Esophagus muscularis mucosa (tissue), 4 donors: ENCODE data around the gene HSD3B2. TPM values are rescaled to one million over a fixed set of nuclear protein-coding genes. Genes with fewer than 3 reads are reported as not detected.
A peak's percentile ranks its signal among the peaks of the same experiment; 100 is the strongest.

Experiments
- DNase-seq: peaks from one replicate; pipeline ENCODE4 v3.0.0-alpha.2; 2017; ENCODE audit errors: extremely low spot score
- H3K27ac ChIP-seq, 4 donors: fragments of 200-600 bp; sonication (generic); replicated peaks in 1 of 4; 1 replicate in 3 of 4; 2 replicates in 1 of 4; pipeline ENCODE4 v1.5.1; 2016 to 2019; ENCODE audit warnings: mild to moderate bottlenecking in 1 of 4
- H3K27me3 ChIP-seq, 4 donors: fragments of 200-600 bp; sonication (generic); one replicate each; pipeline versions ENCODE4 v1.5.1 to v1.6.0; 2016 to 2019
- H3K36me3 ChIP-seq, 4 donors: fragments of 200-600 bp; sonication (generic); one replicate each; pipeline ENCODE4 v1.5.1; 2016 to 2019
- H3K4me1 ChIP-seq, 4 donors: fragments of 200-600 bp; sonication (generic); one replicate each; pipeline ENCODE4 v1.5.1; 2016 to 2019
- H3K4me3 ChIP-seq, 4 donors: fragments of 200-600 bp; sonication (generic); 1 replicate in 2 of 4; 2 replicates in 2 of 4; pipeline ENCODE4 v1.5.1; 2016 to 2019; ENCODE audit warnings: mild to moderate bottlenecking in 4 of 4, moderate library complexity in 1 of 4
- H3K9me3 ChIP-seq, 4 donors: fragments of 200-600 bp; sonication (generic); 1 replicate in 3 of 4; 2 replicates in 1 of 4; pipeline ENCODE4 v1.5.1; 2016 to 2019
- CTCF ChIP-seq, 3 experiments: fragments of 200-600 bp in 2 of 3; fragments of 450-650 bp in 1 of 3; sonication (generic) in 2 of 3; IDR thresholded peaks; one replicate each; pipeline ENCODE4 v1.5.1; 2017 to 2019; ENCODE audit warnings: antibody characterized with exemption in 3 of 3, mild to moderate bottlenecking in 2 of 3, moderate library complexity in 1 of 3
- EP300 ChIP-seq: sonication (generic); formaldehyde crosslinking; IDR thresholded peaks from one replicate; pipeline ENCODE4 v1.6.1; 2017; ENCODE audit warnings: antibody characterized with exemption
- POLR2A ChIP-seq: fragments of 450-650 bp; IDR thresholded peaks from one replicate; pipeline ENCODE4 v1.6.1; 2017; ENCODE audit warnings: antibody characterized with exemption, moderate library complexity, mild to moderate bottlenecking, low read depth
- POLR2AphosphoS5 ChIP-seq, 2 donors: sonication (generic); formaldehyde crosslinking; IDR thresholded peaks; one replicate each; pipeline ENCODE4 v1.6.1; 2017; ENCODE audit warnings: antibody characterized with exemption in 2 of 2
- WGBS: methylation state at CpG from one replicate; pipeline ENCODE4 v1.1.5; 2018; 5-methylcytosine and 5-hydroxymethylcytosine counted together
- intact Hi-C: fragments of 100-400 bp; cut with DNase I; formaldehyde crosslinking; loops from one replicate; pipeline ENCODE4 v1.15.1; 2023
- total RNA-seq, 4 donors: library from RNA; depleted of rRNA; stranded (reverse); fragments of >200 nt; gene quantifications; one replicate each; pipeline versions ENCODE4 v1.1.0 to v1.2.1, GENCODE V29; 2016

Gene HSD3B2
- total RNA-seq, result not detected

DNA sequence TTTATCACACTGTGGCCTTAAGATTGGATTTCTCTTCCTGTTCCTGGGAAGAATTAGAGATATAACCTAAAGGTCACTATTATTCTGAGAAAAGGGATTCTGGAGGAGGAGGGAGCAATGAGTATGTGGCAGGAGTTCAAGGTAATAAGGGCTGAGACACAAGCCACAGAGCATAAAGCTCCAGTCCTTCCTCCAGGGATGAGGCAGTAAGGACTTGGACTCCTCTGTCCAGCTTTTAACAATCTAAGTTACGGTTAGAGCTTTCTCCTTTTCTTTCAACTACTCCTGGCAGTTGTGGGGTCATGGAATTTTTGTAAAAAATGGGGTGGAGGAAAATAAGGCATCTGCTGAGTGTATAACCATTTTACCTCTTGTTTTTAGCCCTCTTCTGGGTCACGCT lies at the start of gene HSD3B2:
HSD3B2 (plus strand) TSS at position 201 of the 400 bp plus-strand sequence. CDS start 270 bp downstream, outside the sequence.
- Histone ChIP-seq H3K36me3 (no peaks in the 10 kb centered on the region), H3K27me3 (no peaks in the 10 kb centered on the region), H3K4me1 (no peaks in the 10 kb centered on the region), H3K27ac (no peak within 1 kb of the TSS), H3K9me3 (no peaks in the 10 kb centered on the region), H3K4me3 (no peak within 1 kb of the TSS)
- intact Hi-C loops, result no loop called here
- WGBS, result 82% methylated on average over 2 of the region's 2 CpGs
- no peak for DNase-seq
- TF ChIP-seq EP300 (no peak), POLR2A (no peak), POLR2AphosphoS5 (IDR thresholded peaks at IDR 0.05) (no peak), CTCF (IDR thresholded peaks at IDR 0.05) (no peak)

DNA sequence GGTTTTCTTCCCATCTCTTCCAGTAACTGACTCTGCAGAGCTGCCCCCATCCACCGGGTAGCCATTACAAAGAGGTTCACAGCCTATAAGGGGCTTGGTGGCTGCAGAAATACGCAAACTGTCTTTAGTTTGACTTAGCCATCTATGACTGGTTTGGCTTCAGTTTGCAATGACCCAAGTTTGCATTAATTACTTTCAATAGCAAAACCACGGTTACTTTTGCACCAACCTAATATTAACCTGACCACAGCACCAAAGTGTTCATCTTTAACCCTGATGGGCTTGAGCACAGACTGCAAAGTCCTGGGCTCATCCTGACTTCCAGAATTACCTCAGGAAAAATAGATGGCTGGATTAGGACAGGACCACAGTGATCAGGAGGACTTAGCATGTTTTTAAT lies 48.5 kb upstream of the HSD3B2 start:
- no peaks in the 10 kb centered on the region for H3K4me1 ChIP-seq

DNA sequence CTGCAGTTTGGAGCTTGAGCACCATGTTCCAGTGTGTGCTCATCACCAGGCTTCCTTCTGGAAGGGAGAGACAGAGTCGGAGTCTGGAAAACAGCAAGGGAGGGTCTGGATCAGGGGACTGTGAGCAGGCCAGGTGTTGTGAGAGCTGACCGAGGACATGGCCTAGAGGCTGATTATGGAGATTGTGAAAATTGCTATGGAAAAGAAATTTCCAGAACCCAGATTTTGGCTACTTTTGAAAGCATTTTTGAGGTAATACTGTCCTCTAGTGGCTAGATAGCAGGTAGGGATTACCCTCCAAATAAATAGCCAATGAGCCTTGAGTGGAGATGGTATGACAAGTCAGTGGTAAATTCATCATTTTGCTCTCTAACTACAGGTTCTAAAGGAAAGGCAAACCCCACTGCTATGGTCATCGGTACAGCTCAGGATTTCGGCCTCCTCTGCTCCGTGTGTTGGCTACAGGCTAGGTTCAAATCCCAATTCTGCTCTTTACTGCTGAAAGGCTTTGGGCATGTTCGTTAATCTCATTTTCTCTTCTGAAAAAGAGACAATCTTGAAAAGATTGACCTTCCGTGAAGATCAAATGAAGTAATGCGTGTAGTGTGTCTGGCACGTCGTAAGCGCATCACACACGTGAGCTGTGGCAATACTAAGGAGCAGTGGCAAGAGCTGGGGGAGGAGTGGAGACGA lies 47.4 kb upstream of the HSD3B2 start:
- TF ChIP-seq CTCF (IDR thresholded peaks at IDR 0.05) (peak; percentile 51 to 69 (median 56)), POLR2A (no peak)
- intact Hi-C loops, result loop anchor here (10.0 kb wide), 1 partner anchor 1213 kb away; no protein-coding TSS in a partner anchor
- Histone ChIP-seq H3K27me3 (no peaks in the 10 kb centered on the region), H3K36me3 (no peaks in the 10 kb centered on the region), H3K9me3 (no peaks in the 10 kb centered on the region), H3K4me1 (no peaks in the 10 kb centered on the region), H3K27ac (no peak overlapping the region), H3K4me3 (no peak overlapping the region)
- DNase-seq, result no peak
- WGBS, result 71% methylated on average over 13 of the region's 13 CpGs

More for the DNA sequence above, 48.5 kb upstream of the HSD3B2 start:
- DNase-seq, result no peak
- intact Hi-C loops, result loop anchor here (10.0 kb wide), 1 partner anchor 1212 kb away; no protein-coding TSS in a partner anchor
- H3K27ac ChIP-seq, result no peak overlapping the region
- H3K9me3 ChIP-seq, result no peaks in the 10 kb centered on the region
- H3K27me3 ChIP-seq, result no peaks in the 10 kb centered on the region
- no peak overlapping the region for H3K4me3 ChIP-seq
- 96% methylated on average over 3 of the region's 3 CpGs for WGBS
- TF ChIP-seq POLR2AphosphoS5 (IDR thresholded peaks at IDR 0.05), result no peak
- no peak for TF ChIP-seq POLR2A
- TF ChIP-seq CTCF (IDR thresholded peaks at IDR 0.05), result no peak
- no peak for TF ChIP-seq EP300
- no peaks in the 10 kb centered on the region for H3K36me3 ChIP-seq

GRCh38 chr1:119368554-119368953 lies 46.4 kb upstream of the HSD3B2 start, which contains the start of gene HAO2:
Gene HAO2 (plus strand): TSS chr1:119368785. CDS start chr1:119381086, 12,301 bp downstream.
- TF ChIP-seq EP300 (no peak), POLR2A (no peak), POLR2AphosphoS5 (IDR thresholded peaks at IDR 0.05) (no peak), CTCF (IDR thresholded peaks at IDR 0.05) (no peak)
- no peak for DNase-seq
- H3K4me3 ChIP-seq, result no peak within 1 kb of the TSS
- H3K36me3 ChIP-seq, result no peaks in the 10 kb centered on the region
- no peaks in the 10 kb centered on the region for H3K27me3 ChIP-seq
- no peaks in the 10 kb centered on the region for H3K9me3 ChIP-seq
- intact Hi-C loops, result loop anchor here (10.0 kb wide), 1 partner anchor 1214 kb away; no protein-coding TSS in a partner anchor
- no peak within 1 kb of the TSS for H3K27ac ChIP-seq
- H3K4me1 ChIP-seq, result no peaks in the 10 kb centered on the region
- 88% methylated on average over 2 of the region's 2 CpGs for WGBS
